Omental fat pad (tissue), 4 donors: Measurements from ENCODE around the gene PLP2. TPM values are rescaled to one million over a fixed set of nuclear protein-coding genes. Genes with fewer than 3 reads are reported as not detected.

Source experiments
- ATAC-seq: fragments of 150-250 bp; one replicate; pipeline ENCODE4 v1.9.1; 2016; ENCODE audit warnings: mild to moderate bottlenecking, moderate library complexity; ENCODE audit not compliant: low FRiP score
- DNase-seq: peaks from one replicate; pipeline ENCODE4 v3.0.0-alpha.2; 2019; ENCODE audit warnings: low spot score
- CTCF ChIP-seq, 3 donors: fragments of 450-650 bp; IDR thresholded peaks; one replicate each; pipeline ENCODE4 v1.5.1; 2016 to 2017; ENCODE audit warnings: antibody characterized with exemption in 3 of 3, mild to moderate bottlenecking in 3 of 3, moderate library complexity in 2 of 3
- total RNA-seq, 4 donors: library from RNA; depleted of rRNA; stranded (reverse); fragments of >200 nt; gene quantifications; one replicate each; pipeline ENCODE4 v1.1.0, GENCODE V29; 2016

PLP2 gene
- total RNA-seq, 4 donors from 2014 or later = 26.3 to 48.0 (median 38.3) TPM

- ATAC-seq (no peak), DNase-seq (no peak)
- no peak for TF ChIP-seq CTCF (IDR thresholded peaks at IDR 0.05)
These were observed 17.9 kb downstream of the PLP2 start for GRCh38 chrX:49189606-49190005.

GRCh38 chrX:49190821-49191573 is 19.3 kb downstream of the PLP2 start:
- TF ChIP-seq CTCF (IDR thresholded peaks at IDR 0.05) = no peak
- ATAC-seq (peak; percentile 95), DNase-seq (peak; percentile 61)

- peak; percentile 0 for ATAC-seq
- no peak for DNase-seq
- TF ChIP-seq CTCF (IDR thresholded peaks at IDR 0.05) = no peak
These were observed 19.9 kb downstream of the PLP2 start for GRCh38 chrX:49191574-49192011.

DNA sequence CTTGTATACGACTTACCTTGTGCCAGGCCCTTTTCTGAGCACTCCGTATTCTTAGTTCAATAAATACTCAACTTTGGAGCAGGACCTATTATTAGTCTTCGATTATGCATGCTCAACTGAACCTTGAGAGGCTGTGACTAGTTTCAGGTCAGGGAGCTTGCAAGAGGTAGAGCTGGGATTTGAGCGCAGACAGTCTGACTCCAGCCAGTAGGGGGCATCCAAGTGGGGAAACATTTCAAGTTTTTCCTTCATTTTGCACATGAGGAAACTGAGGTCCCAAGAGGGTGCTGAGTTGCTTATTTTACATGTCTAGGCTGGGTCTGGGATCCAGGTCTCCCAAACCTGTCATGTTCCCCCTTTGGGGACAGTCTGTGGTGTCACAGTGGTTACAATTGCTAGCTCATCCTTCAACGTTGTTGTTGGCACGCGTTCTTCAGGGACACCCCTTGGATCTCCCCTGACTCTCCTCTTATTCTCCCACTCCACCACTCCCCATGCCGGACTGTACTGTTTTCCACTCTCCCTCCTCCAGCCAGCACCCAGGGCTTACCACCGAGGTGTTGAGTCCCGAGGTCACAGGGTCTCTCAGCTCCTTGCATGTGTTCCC is 21.1 kb downstream of the PLP2 start:
- ATAC-seq (no peak), DNase-seq (no peak)
- TF ChIP-seq CTCF (IDR thresholded peaks at IDR 0.05) = no peak

- DNase-seq (no peak), ATAC-seq (no peak)
- no peak for TF ChIP-seq CTCF (IDR thresholded peaks at IDR 0.05)
These were observed 21.9 kb downstream of the PLP2 start for GRCh38 chrX:49193542-49193964.

- ATAC-seq (no peak), DNase-seq (no peak)
- TF ChIP-seq CTCF (IDR thresholded peaks at IDR 0.05) = no peak
These were observed 25.9 kb downstream of the PLP2 start for GRCh38 chrX:49197543-49198087.
